ENCODE results near the gene ARMC10.

The ARMC10 gene

GRCh38 chr7:103123529-103123928, 48.6 kb downstream of the ARMC10 start:
- no CpG with 5 or more reads among the region's 3 CpGs for WGBS (ENCODE audit: extremely low coverage, insufficient coverage, insufficient read length)
- no peak for DNase-seq

GRCh38 chr7:103124429-103124979, 49.6 kb downstream of the ARMC10 start:
- no CpG with 5 or more reads among the region's 6 CpGs for WGBS (ENCODE audit: extremely low coverage, insufficient coverage, insufficient read length)
- no peak overlapping the region for H2BK12ac ChIP-seq (ENCODE audit: low read length)

More at GRCh38 chr7:103123529-103123928, 48.6 kb downstream of the ARMC10 start:
- H4K8ac ChIP-seq (ENCODE audit: low read depth, low read length) = no peak overlapping the region
- no peak overlapping the region for H3K14ac ChIP-seq (ENCODE audit: low read length)
- H3K79me2 ChIP-seq (ENCODE audit: control insufficient read depth, insufficient read depth, low read length, poor library complexity) = no peaks in the 10 kb centered on the region
- no peak overlapping the region for H3K4me2 ChIP-seq (ENCODE audit: low read length)
- H3K9me3 ChIP-seq (ENCODE audit: insufficient read depth, low read depth, low read length) = no peaks in the 10 kb centered on the region
- H2AK5ac ChIP-seq (ENCODE audit: low read length) = no peak overlapping the region
- no peak overlapping the region for H4K91ac ChIP-seq (ENCODE audit: low read depth, low read length)
- no peak overlapping the region for H3K4me3 ChIP-seq (ENCODE audit: low read depth, low read length)
- no peak overlapping the region for H3K9ac ChIP-seq (ENCODE audit: low read length)
- no peak overlapping the region for H3K4ac ChIP-seq (ENCODE audit: low read depth, low read length)
- no peak overlapping the region for H2BK120ac ChIP-seq (ENCODE audit: insufficient read depth, low read length, poor library complexity)
- H3K36me3 ChIP-seq (ENCODE audit: control insufficient read depth in 1 of 2, insufficient read depth in 2 of 2, low read length in 2 of 2) = peaks cover 0 to 3% of the 10 kb centered on the region in 2 experiments
- H3K27ac ChIP-seq (ENCODE audit: low read depth, low read length) = no peak overlapping the region
- H4K12ac ChIP-seq (ENCODE audit: low read depth, low read length) = no peak overlapping the region
- H3K79me1 ChIP-seq (ENCODE audit: low read length) = no peaks in the 10 kb centered on the region
- no peaks in the 10 kb centered on the region for H3K4me1 ChIP-seq (ENCODE audit: control insufficient read depth in 1 of 2, insufficient read depth in 2 of 2, low read length in 2 of 2)
- no peak overlapping the region for H2BK12ac ChIP-seq (ENCODE audit: low read length)
- no peak overlapping the region for H3K18ac ChIP-seq (ENCODE audit: low read length)
- H2BK5ac ChIP-seq (ENCODE audit: low read depth, low read length, poor library complexity) = no peak overlapping the region
- H3K27me3 ChIP-seq (ENCODE audit: insufficient read depth, low read length) = no peaks in the 10 kb centered on the region
- H3K23ac ChIP-seq (ENCODE audit: low read length) = no peak overlapping the region
- H2AFZ ChIP-seq (ENCODE audit: insufficient read depth, low read length, poor library complexity) = no peak overlapping the region

GRCh38 chr7:103127006-103127405, 52.1 kb downstream of the ARMC10 start:
- Histone ChIP-seq H2BK12ac (ENCODE audit: low read length) (no peak overlapping the region), H4K12ac (ENCODE audit: low read depth, low read length) (no peak overlapping the region), H3K14ac (ENCODE audit: low read length) (no peak overlapping the region), H2AK5ac (ENCODE audit: low read length) (no peak overlapping the region), H3K79me2 (ENCODE audit: control insufficient read depth, insufficient read depth, low read length, poor library complexity) (no peaks in the 10 kb centered on the region), H3K9me3 (ENCODE audit: insufficient read depth, low read depth, low read length) (no peaks in the 10 kb centered on the region), H2BK120ac (ENCODE audit: insufficient read depth, low read length, poor library complexity) (no peak overlapping the region), H3K4me1 (ENCODE audit: control insufficient read depth in 1 of 2, insufficient read depth in 2 of 2, low read length in 2 of 2) (no peaks in the 10 kb centered on the region), H2BK5ac (ENCODE audit: low read depth, low read length, poor library complexity) (no peak overlapping the region), H3K9ac (ENCODE audit: low read length) (no peak overlapping the region), H3K4me3 (ENCODE audit: low read depth, low read length) (no peak overlapping the region), H2AFZ (ENCODE audit: insufficient read depth, low read length, poor library complexity) (no peak overlapping the region), H3K18ac (ENCODE audit: low read length) (no peak overlapping the region), H3K79me1 (ENCODE audit: low read length) (no peaks in the 10 kb centered on the region), H3K27me3 (ENCODE audit: insufficient read depth, low read length) (no peaks in the 10 kb centered on the region), H4K8ac (ENCODE audit: low read depth, low read length) (no peak overlapping the region), H4K91ac (ENCODE audit: low read depth, low read length) (no peak overlapping the region), H3K27ac (ENCODE audit: low read depth, low read length) (no peak overlapping the region), H3K23ac (ENCODE audit: low read length) (no peak overlapping the region), H3K36me3 (ENCODE audit: control insufficient read depth in 1 of 2, insufficient read depth in 2 of 2, low read length in 2 of 2) (no peaks in the 10 kb centered on the region), H3K4ac (ENCODE audit: low read depth, low read length) (no peak overlapping the region), H3K4me2 (ENCODE audit: low read length) (no peak overlapping the region)
- WGBS (ENCODE audit: extremely low coverage, insufficient coverage, insufficient read length) = no CpG with 5 or more reads among the region's 2 CpGs
- DNase-seq = no peak

More at GRCh38 chr7:103124429-103124979, 49.6 kb downstream of the ARMC10 start:
- Histone ChIP-seq H3K27ac (ENCODE audit: low read depth, low read length) (no peak overlapping the region), H3K36me3 (ENCODE audit: control insufficient read depth in 1 of 2, insufficient read depth in 2 of 2, low read length in 2 of 2) (peaks cover 0 to 3% of the 10 kb centered on the region in 2 experiments), H3K4me1 (ENCODE audit: control insufficient read depth in 1 of 2, insufficient read depth in 2 of 2, low read length in 2 of 2) (no peaks in the 10 kb centered on the region), H3K9ac (ENCODE audit: low read length) (no peak overlapping the region), H4K8ac (ENCODE audit: low read depth, low read length) (no peak overlapping the region), H3K4me3 (ENCODE audit: low read depth, low read length) (no peak overlapping the region), H3K79me1 (ENCODE audit: low read length) (no peaks in the 10 kb centered on the region), H3K14ac (ENCODE audit: low read length) (no peak overlapping the region), H4K12ac (ENCODE audit: low read depth, low read length) (no peak overlapping the region), H3K9me3 (ENCODE audit: insufficient read depth, low read depth, low read length) (no peaks in the 10 kb centered on the region), H4K91ac (ENCODE audit: low read depth, low read length) (no peak overlapping the region), H2BK120ac (ENCODE audit: insufficient read depth, low read length, poor library complexity) (no peak overlapping the region), H2AK5ac (ENCODE audit: low read length) (no peak overlapping the region), H3K4ac (ENCODE audit: low read depth, low read length) (no peak overlapping the region), H3K23ac (ENCODE audit: low read length) (no peak overlapping the region), H2BK5ac (ENCODE audit: low read depth, low read length, poor library complexity) (no peak overlapping the region), H3K18ac (ENCODE audit: low read length) (no peak overlapping the region), H2AFZ (ENCODE audit: insufficient read depth, low read length, poor library complexity) (no peak overlapping the region), H3K4me2 (ENCODE audit: low read length) (no peak overlapping the region), H3K27me3 (ENCODE audit: insufficient read depth, low read length) (no peaks in the 10 kb centered on the region), H3K79me2 (ENCODE audit: control insufficient read depth, insufficient read depth, low read length, poor library complexity) (no peaks in the 10 kb centered on the region)
- DNase-seq = no peak

GRCh38 chr7:103129702-103130549, 55.0 kb downstream of the ARMC10 start:
- Histone ChIP-seq H2BK12ac (ENCODE audit: low read length) (no peak overlapping the region), H3K23ac (ENCODE audit: low read length) (no peak overlapping the region), H4K8ac (ENCODE audit: low read depth, low read length) (no peak overlapping the region), H2AFZ (ENCODE audit: insufficient read depth, low read length, poor library complexity) (no peak overlapping the region), H3K79me2 (ENCODE audit: control insufficient read depth, insufficient read depth, low read length, poor library complexity) (no peaks in the 10 kb centered on the region), H3K4me2 (ENCODE audit: low read length) (no peak overlapping the region), H3K27me3 (ENCODE audit: insufficient read depth, low read length) (no peaks in the 10 kb centered on the region), H4K91ac (ENCODE audit: low read depth, low read length) (no peak overlapping the region), H2BK120ac (ENCODE audit: insufficient read depth, low read length, poor library complexity) (no peak overlapping the region), H3K18ac (ENCODE audit: low read length) (no peak overlapping the region), H3K4me1 (ENCODE audit: control insufficient read depth in 1 of 2, insufficient read depth in 2 of 2, low read length in 2 of 2) (no peaks in the 10 kb centered on the region), H3K14ac (ENCODE audit: low read length) (no peak overlapping the region), H3K79me1 (ENCODE audit: low read length) (no peaks in the 10 kb centered on the region), H3K9ac (ENCODE audit: low read length) (no peak overlapping the region), H3K36me3 (ENCODE audit: control insufficient read depth in 1 of 2, insufficient read depth in 2 of 2, low read length in 2 of 2) (no peaks in the 10 kb centered on the region), H3K9me3 (ENCODE audit: insufficient read depth, low read depth, low read length) (no peaks in the 10 kb centered on the region), H2AK5ac (ENCODE audit: low read length) (no peak overlapping the region), H3K4me3 (ENCODE audit: low read depth, low read length) (no peak overlapping the region), H4K12ac (ENCODE audit: low read depth, low read length) (no peak overlapping the region), H2BK5ac (ENCODE audit: low read depth, low read length, poor library complexity) (no peak overlapping the region), H3K27ac (ENCODE audit: low read depth, low read length) (no peak overlapping the region), H3K4ac (ENCODE audit: low read depth, low read length) (no peak overlapping the region)
- WGBS (ENCODE audit: extremely low coverage, insufficient coverage, insufficient read length) = no CpG with 5 or more reads among the region's 6 CpGs
- no peak for DNase-seq
